ENCODE data around the gene RAB31.

RAB31 gene

DNA sequence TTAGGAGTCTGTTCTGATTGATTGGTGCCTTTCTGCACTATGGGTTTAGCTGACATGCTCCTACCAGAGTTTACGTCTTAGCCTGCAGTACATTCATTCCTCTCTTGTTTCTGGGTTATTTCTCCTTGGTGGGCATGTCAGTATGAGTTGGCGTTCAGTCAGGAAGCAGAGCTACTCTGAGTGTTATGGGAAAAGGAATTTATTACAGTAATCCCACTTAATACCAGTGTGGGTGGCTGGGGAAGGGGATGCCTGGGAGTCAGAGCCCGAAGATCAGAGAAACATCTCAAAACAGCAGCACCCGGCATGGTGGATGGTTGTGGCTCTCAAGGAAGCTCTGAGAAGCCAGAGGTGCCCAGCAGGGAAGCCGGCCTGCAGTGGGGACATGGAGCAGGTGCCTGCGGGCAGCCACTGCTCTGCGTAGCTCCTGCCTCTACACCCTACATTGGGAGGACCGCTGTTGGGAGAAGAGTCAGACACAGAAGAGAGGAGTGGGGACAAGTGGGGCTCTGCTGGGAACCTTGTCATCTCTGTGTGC, 48.9 kb downstream of the RAB31 start:
- H3K27me3 ChIP-seq (ENCODE audit: control insufficient read depth in 2 of 2, insufficient read depth in 2 of 2, low read length in 2 of 2), result no peaks in the 10 kb centered on the region
- peaks cover 0 to 4% of the 10 kb centered on the region in 2 donors for H3K4me1 ChIP-seq (ENCODE audit: control insufficient read depth in 2 of 2, insufficient read depth in 2 of 2, low read length in 2 of 2)
- H3K9me3 ChIP-seq (ENCODE audit: control insufficient read depth in 2 of 2, low read length in 2 of 2), result no peaks in the 10 kb centered on the region
- H3K4me3 ChIP-seq (ENCODE audit: low read length in 2 of 2), result no peak overlapping the region
- no peak overlapping the region for H3K9ac ChIP-seq (ENCODE audit: low read depth in 1 of 2, low read length in 2 of 2)
- no peaks in the 10 kb centered on the region for H3K36me3 ChIP-seq (ENCODE audit: control insufficient read depth in 2 of 2, insufficient read depth in 2 of 2, low read length in 2 of 2)
- H3K27ac ChIP-seq (ENCODE audit: low read depth in 2 of 2, low read length in 2 of 2), result no peak overlapping the region

DNA sequence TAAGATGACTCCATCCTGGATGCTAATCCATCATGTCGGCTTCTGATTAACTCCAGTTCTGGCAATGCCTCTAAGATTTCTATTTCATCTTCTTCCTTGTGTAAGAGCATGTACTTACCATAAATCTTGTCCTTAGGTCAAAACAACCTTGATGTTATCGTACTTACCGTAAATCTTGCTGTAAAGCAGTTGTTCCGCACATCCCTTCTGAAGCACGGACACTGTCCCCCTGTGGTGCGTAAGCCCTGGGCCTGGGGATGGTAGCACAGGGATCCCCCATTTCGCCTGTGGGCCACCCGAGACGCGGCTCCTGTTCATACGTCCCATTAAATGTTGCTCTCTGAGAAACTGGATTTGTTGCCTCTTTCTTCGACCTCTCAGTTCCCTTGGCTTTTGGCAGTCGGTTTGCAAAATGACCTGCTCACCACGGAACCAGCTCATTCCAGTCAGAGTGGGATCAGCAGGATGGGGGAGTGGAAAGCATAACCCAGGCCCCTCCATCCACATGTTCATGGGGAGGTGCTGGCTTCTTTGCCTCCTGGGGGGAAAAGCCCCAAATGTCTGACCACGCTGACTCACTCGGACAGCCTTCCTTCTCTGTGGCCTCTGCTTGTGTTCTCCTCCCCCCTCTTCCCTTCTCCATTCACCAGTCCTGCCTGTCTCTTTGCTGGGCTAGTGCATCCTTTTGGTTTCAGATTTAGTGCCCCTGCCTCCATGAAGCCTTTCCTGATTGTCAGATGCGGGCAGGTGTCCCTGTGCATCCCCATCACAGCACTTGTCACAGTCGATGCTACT, 49.9 kb downstream of the RAB31 start:
- Histone ChIP-seq H3K27ac (ENCODE audit: low read depth in 2 of 2, low read length in 2 of 2) (no peak overlapping the region), H3K27me3 (ENCODE audit: control insufficient read depth in 2 of 2, insufficient read depth in 2 of 2, low read length in 2 of 2) (no peaks in the 10 kb centered on the region), H3K36me3 (ENCODE audit: control insufficient read depth in 2 of 2, insufficient read depth in 2 of 2, low read length in 2 of 2) (no peaks in the 10 kb centered on the region), H3K9ac (ENCODE audit: low read depth in 1 of 2, low read length in 2 of 2) (no peak overlapping the region), H3K9me3 (ENCODE audit: control insufficient read depth in 2 of 2, low read length in 2 of 2) (no peaks in the 10 kb centered on the region), H3K4me3 (ENCODE audit: low read length in 2 of 2) (no peak overlapping the region), H3K4me1 (ENCODE audit: control insufficient read depth in 2 of 2, insufficient read depth in 2 of 2, low read length in 2 of 2) (peaks cover 0 to 4% of the 10 kb centered on the region in 2 donors)

DNA sequence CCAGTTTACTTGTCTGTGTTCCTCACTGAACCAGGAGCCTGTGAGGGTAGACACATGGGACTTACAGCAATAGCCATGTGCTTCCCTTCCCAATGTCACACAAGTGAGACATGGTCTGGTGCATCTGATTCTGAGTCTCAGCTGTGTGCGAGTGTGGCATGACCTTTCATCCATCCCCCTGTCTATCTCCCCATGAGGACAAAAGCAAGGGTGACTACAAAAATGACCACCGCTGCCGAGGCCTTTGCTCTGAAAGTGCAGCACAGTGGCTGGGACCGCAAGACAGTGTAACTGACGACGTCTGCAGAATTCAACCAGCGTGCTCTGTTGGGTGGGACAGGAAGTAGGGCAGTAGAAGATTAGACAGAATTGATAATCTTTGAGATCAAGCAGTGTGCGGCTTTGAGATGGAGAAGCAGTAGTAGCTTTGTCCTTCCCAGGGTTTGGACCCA, 50.5 kb downstream of the RAB31 start:
- H3K4me3 ChIP-seq (ENCODE audit: low read length in 2 of 2), result no peak overlapping the region
- H3K36me3 ChIP-seq (ENCODE audit: control insufficient read depth in 2 of 2, insufficient read depth in 2 of 2, low read length in 2 of 2), result no peaks in the 10 kb centered on the region
- H3K4me1 ChIP-seq (ENCODE audit: control insufficient read depth in 2 of 2, insufficient read depth in 2 of 2, low read length in 2 of 2), result peaks cover 0 to 4% of the 10 kb centered on the region in 2 donors
- no peak overlapping the region for H3K27ac ChIP-seq (ENCODE audit: low read depth in 2 of 2, low read length in 2 of 2)
- no peaks in the 10 kb centered on the region for H3K27me3 ChIP-seq (ENCODE audit: control insufficient read depth in 2 of 2, insufficient read depth in 2 of 2, low read length in 2 of 2)
- H3K9me3 ChIP-seq (ENCODE audit: control insufficient read depth in 2 of 2, low read length in 2 of 2), result no peaks in the 10 kb centered on the region
- H3K9ac ChIP-seq (ENCODE audit: low read depth in 1 of 2, low read length in 2 of 2), result no peak overlapping the region

DNA sequence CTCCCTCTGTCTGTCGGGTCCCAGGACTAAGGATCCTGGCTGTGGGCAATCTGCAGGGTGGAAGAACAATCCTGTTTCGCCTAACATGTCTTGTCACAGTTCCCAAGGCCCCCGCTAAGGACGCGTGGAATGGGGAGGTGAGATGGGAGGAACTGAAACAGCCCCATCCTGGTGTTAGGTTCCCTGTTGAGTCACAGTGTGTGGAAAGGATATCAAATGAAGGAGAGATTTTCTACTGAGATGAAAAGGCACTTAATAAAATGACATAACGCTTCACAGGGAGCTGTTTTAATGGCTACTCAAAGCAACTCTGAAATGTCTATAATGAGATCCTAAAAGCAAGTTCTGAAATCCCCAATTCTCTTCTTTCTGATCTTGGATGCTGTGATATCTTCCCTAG, 52.5 kb downstream of the RAB31 start:
- no peak overlapping the region for H3K27ac ChIP-seq (ENCODE audit: low read depth in 2 of 2, low read length in 2 of 2)
- no peaks in the 10 kb centered on the region for H3K9me3 ChIP-seq (ENCODE audit: control insufficient read depth in 2 of 2, low read length in 2 of 2)
- no peaks in the 10 kb centered on the region for H3K27me3 ChIP-seq (ENCODE audit: control insufficient read depth in 2 of 2, insufficient read depth in 2 of 2, low read length in 2 of 2)
- H3K4me3 ChIP-seq (ENCODE audit: low read length in 2 of 2), result no peak overlapping the region
- no peaks in the 10 kb centered on the region for H3K36me3 ChIP-seq (ENCODE audit: control insufficient read depth in 2 of 2, insufficient read depth in 2 of 2, low read length in 2 of 2)
- no peaks in the 10 kb centered on the region for H3K4me1 ChIP-seq (ENCODE audit: control insufficient read depth in 2 of 2, insufficient read depth in 2 of 2, low read length in 2 of 2)
- H3K9ac ChIP-seq (ENCODE audit: low read depth in 1 of 2, low read length in 2 of 2), result no peak overlapping the region

DNA sequence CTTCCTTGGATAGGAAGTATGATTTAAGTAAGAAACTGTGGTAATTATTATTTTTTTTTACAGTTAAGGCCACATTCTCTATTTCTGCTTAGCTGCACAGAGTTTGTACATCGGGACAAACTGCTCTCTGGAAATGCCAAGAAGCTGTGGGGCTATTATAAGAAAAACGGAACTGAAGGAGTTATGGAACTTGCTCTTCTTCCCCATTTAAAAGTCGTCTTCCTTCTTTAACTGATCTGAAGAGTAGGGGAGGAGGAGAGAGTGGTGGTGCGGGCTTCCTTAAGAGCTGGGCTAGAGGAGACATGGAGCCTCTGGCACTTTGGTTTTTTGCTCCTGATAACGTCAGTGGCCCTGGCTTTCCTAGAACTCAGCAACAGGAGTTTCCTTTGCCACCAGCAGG, 54.4 kb downstream of the RAB31 start:
- Histone ChIP-seq H3K27ac (ENCODE audit: low read depth in 2 of 2, low read length in 2 of 2) (peak overlapping the region; percentile 10 to 52), H3K4me1 (ENCODE audit: control insufficient read depth in 2 of 2, insufficient read depth in 2 of 2, low read length in 2 of 2) (no peaks in the 10 kb centered on the region)

GRCh38 chr18:9763157-9763556, 55.1 kb downstream of the RAB31 start:
- Histone ChIP-seq H3K4me3 (ENCODE audit: low read length in 2 of 2) (no peak overlapping the region), H3K27me3 (ENCODE audit: control insufficient read depth in 2 of 2, insufficient read depth in 2 of 2, low read length in 2 of 2) (no peaks in the 10 kb centered on the region), H3K9ac (ENCODE audit: low read depth in 1 of 2, low read length in 2 of 2) (no peak overlapping the region), H3K4me1 (ENCODE audit: control insufficient read depth in 2 of 2, insufficient read depth in 2 of 2, low read length in 2 of 2) (no peaks in the 10 kb centered on the region), H3K27ac (ENCODE audit: low read depth in 2 of 2, low read length in 2 of 2) (peak overlapping the region in 1 of 2 donors; percentile 22), H3K9me3 (ENCODE audit: control insufficient read depth in 2 of 2, low read length in 2 of 2) (no peaks in the 10 kb centered on the region), H3K36me3 (ENCODE audit: control insufficient read depth in 2 of 2, insufficient read depth in 2 of 2, low read length in 2 of 2) (no peaks in the 10 kb centered on the region)

More for the DNA sequence above, 54.4 kb downstream of the RAB31 start:
- H3K4me3 ChIP-seq (ENCODE audit: low read length in 2 of 2), result no peak overlapping the region
- no peak overlapping the region for H3K9ac ChIP-seq (ENCODE audit: low read depth in 1 of 2, low read length in 2 of 2)
- H3K36me3 ChIP-seq (ENCODE audit: control insufficient read depth in 2 of 2, insufficient read depth in 2 of 2, low read length in 2 of 2), result no peaks in the 10 kb centered on the region
- H3K27me3 ChIP-seq (ENCODE audit: control insufficient read depth in 2 of 2, insufficient read depth in 2 of 2, low read length in 2 of 2), result no peaks in the 10 kb centered on the region
- no peaks in the 10 kb centered on the region for H3K9me3 ChIP-seq (ENCODE audit: control insufficient read depth in 2 of 2, low read length in 2 of 2)

GRCh38 chr18:9764011-9764481, 55.9 kb downstream of the RAB31 start:
- Histone ChIP-seq H3K27ac (ENCODE audit: low read depth in 2 of 2, low read length in 2 of 2) (no peak overlapping the region), H3K4me1 (ENCODE audit: control insufficient read depth in 2 of 2, insufficient read depth in 2 of 2, low read length in 2 of 2) (no peaks in the 10 kb centered on the region), H3K36me3 (ENCODE audit: control insufficient read depth in 2 of 2, insufficient read depth in 2 of 2, low read length in 2 of 2) (no peaks in the 10 kb centered on the region), H3K9ac (ENCODE audit: low read depth in 1 of 2, low read length in 2 of 2) (no peak overlapping the region), H3K4me3 (ENCODE audit: low read length in 2 of 2) (no peak overlapping the region), H3K9me3 (ENCODE audit: control insufficient read depth in 2 of 2, low read length in 2 of 2) (no peaks in the 10 kb centered on the region), H3K27me3 (ENCODE audit: control insufficient read depth in 2 of 2, insufficient read depth in 2 of 2, low read length in 2 of 2) (no peaks in the 10 kb centered on the region)

DNA sequence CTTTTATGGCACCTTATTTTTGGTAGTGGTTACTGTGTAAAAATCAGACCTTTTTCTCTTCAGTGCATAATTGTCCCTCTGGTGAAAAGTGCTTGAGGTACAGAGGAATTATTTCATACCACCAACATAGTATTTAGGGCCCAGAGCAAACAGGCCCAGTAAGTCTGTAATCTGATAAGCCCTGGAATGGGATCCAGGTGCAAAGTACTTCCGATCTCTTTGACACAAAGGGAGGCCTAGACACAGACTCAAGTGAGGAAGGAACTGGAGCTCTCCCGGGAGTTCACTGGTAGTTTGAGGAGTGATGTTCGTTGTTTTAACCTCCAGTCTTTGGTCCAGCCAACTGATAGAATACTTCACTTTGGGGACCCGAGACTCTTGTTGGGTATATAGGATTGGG, 57.4 kb downstream of the RAB31 start:
- Histone ChIP-seq H3K4me1 (ENCODE audit: control insufficient read depth in 2 of 2, insufficient read depth in 2 of 2, low read length in 2 of 2) (no peaks in the 10 kb centered on the region), H3K9me3 (ENCODE audit: control insufficient read depth in 2 of 2, low read length in 2 of 2) (no peaks in the 10 kb centered on the region), H3K27me3 (ENCODE audit: control insufficient read depth in 2 of 2, insufficient read depth in 2 of 2, low read length in 2 of 2) (no peaks in the 10 kb centered on the region), H3K9ac (ENCODE audit: low read depth in 1 of 2, low read length in 2 of 2) (no peak overlapping the region), H3K36me3 (ENCODE audit: control insufficient read depth in 2 of 2, insufficient read depth in 2 of 2, low read length in 2 of 2) (no peaks in the 10 kb centered on the region), H3K27ac (ENCODE audit: low read depth in 2 of 2, low read length in 2 of 2) (no peak overlapping the region), H3K4me3 (ENCODE audit: low read length in 2 of 2) (no peak overlapping the region)

- Histone ChIP-seq H3K36me3 (ENCODE audit: control insufficient read depth in 2 of 2, insufficient read depth in 2 of 2, low read length in 2 of 2) (no peaks in the 10 kb centered on the region), H3K4me1 (ENCODE audit: control insufficient read depth in 2 of 2, insufficient read depth in 2 of 2, low read length in 2 of 2) (no peaks in the 10 kb centered on the region), H3K9me3 (ENCODE audit: control insufficient read depth in 2 of 2, low read length in 2 of 2) (no peaks in the 10 kb centered on the region), H3K27ac (ENCODE audit: low read depth in 2 of 2, low read length in 2 of 2) (no peak overlapping the region), H3K27me3 (ENCODE audit: control insufficient read depth in 2 of 2, insufficient read depth in 2 of 2, low read length in 2 of 2) (no peaks in the 10 kb centered on the region), H3K4me3 (ENCODE audit: low read length in 2 of 2) (no peak overlapping the region), H3K9ac (ENCODE audit: low read depth in 1 of 2, low read length in 2 of 2) (no peak overlapping the region)
These were observed 58.0 kb downstream of the RAB31 start for GRCh38 chr18:9766076-9766481.

DNA sequence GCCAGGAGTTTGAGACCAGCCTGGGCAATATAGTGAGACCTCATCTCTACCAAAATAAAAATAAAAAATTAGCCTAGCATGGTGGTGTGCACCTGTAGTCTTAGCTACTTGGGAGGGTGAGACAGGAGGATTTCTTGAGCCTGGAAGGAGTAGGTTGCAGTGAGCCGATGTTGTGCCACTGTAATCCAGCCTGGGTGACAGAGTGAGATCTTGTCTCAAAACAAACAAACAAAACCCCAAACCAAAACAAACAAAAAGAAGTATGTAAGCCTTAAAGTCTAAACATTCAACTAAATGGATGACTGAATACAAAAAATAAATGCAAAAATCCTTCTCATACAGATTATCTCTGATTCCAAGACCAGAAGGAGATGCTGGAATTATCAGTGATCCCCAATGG, 58.6 kb downstream of the RAB31 start:
- Histone ChIP-seq H3K4me1 (ENCODE audit: control insufficient read depth in 2 of 2, insufficient read depth in 2 of 2, low read length in 2 of 2) (peaks cover 0 to 5% of the 10 kb centered on the region in 2 donors), H3K4me3 (ENCODE audit: low read length in 2 of 2) (no peak overlapping the region), H3K27ac (ENCODE audit: low read depth in 2 of 2, low read length in 2 of 2) (no peak overlapping the region), H3K9ac (ENCODE audit: low read depth in 1 of 2, low read length in 2 of 2) (no peak overlapping the region), H3K36me3 (ENCODE audit: control insufficient read depth in 2 of 2, insufficient read depth in 2 of 2, low read length in 2 of 2) (no peaks in the 10 kb centered on the region), H3K9me3 (ENCODE audit: control insufficient read depth in 2 of 2, low read length in 2 of 2) (no peaks in the 10 kb centered on the region), H3K27me3 (ENCODE audit: control insufficient read depth in 2 of 2, insufficient read depth in 2 of 2, low read length in 2 of 2) (no peaks in the 10 kb centered on the region)

Data from mucosa of rectum (tissue), 2 donors.